Heart left ventricle (tissue), 16 donors: ENCODE measurements around the gene GPER1. TPM values are rescaled to one million over a fixed set of nuclear protein-coding genes. Genes with fewer than 3 reads are reported as not detected.
A peak's percentile ranks its signal among the peaks of the same experiment; 100 is the strongest.

Experiments
- ATAC-seq, 4 donors: fragments of 200-7000 bp; cut with Tn5 transposase; one replicate each; pipeline ENCODE4 v1.9.1; 2020 to 2022; ENCODE audit warnings: moderate library complexity in 4 of 4, mild to moderate bottlenecking in 3 of 4, moderate number of reproducible peaks in 1 of 4
- DNase-seq, 5 donors: peaks; one replicate each; pipeline ENCODE4 v3.0.0-alpha.2; 2020
- H3K27ac ChIP-seq, 12 donors: fragments of 200-600 bp; sonication (generic) in 4 of 12; one replicate each; pipeline versions ENCODE4 v1.5.0 to v1.8.0; 2016 to 2022; ENCODE audit warnings: mild to moderate bottlenecking in 2 of 12
- H3K27me3 ChIP-seq, 9 donors: fragments of 200-600 bp; sonication (generic) in 2 of 9; one replicate each; pipeline versions ENCODE4 v1.5.1 to v1.8.0; 2016 to 2022; ENCODE audit warnings: mild to moderate bottlenecking in 3 of 9
- H3K36me3 ChIP-seq, 9 donors: fragments of 200-600 bp; sonication (generic) in 2 of 9; one replicate each; pipeline versions ENCODE4 v1.5.0 to v1.8.0; 2018 to 2022; ENCODE audit warnings: mild to moderate bottlenecking in 2 of 9
- H3K4me1 ChIP-seq, 12 donors: fragments of 200-600 bp; sonication (generic) in 4 of 12; one replicate each; pipeline versions ENCODE4 v1.5.0 to v1.8.0; 2016 to 2022; ENCODE audit warnings: mild to moderate bottlenecking in 3 of 12
- H3K4me3 ChIP-seq, 12 donors: fragments of 200-600 bp; sonication (generic) in 4 of 12; one replicate each; pipeline versions ENCODE4 v1.5.0 to v1.8.0; 2017 to 2022; ENCODE audit warnings: mild to moderate bottlenecking in 9 of 12, moderate library complexity in 4 of 12
- H3K9me3 ChIP-seq, 12 donors: fragments of 200-600 bp; sonication (generic) in 4 of 12; one replicate each; pipeline versions ENCODE4 v1.5.0 to v1.8.0; 2016 to 2022; ENCODE audit warnings: mild to moderate bottlenecking in 1 of 12
- CTCF ChIP-seq, 12 donors: fragments of 200-600 bp; sonication (generic) in 4 of 12; IDR thresholded peaks; one replicate each; pipeline versions ENCODE4 v1.5.0 to v1.8.0; 2018 to 2022; ENCODE audit warnings: antibody characterized with exemption in 12 of 12, mild to moderate bottlenecking in 5 of 12
- POLR2A ChIP-seq, 2 donors: fragments of 450-650 bp; IDR thresholded peaks; one replicate each; pipeline ENCODE4 v1.6.1; 2017; ENCODE audit warnings: antibody characterized with exemption in 2 of 2, mild to moderate bottlenecking in 2 of 2, moderate library complexity in 2 of 2
- WGBS, 4 donors: extraction: QIAGEN DNeasy Blood & Tissue Kit in 2 of 4; methylation state at CpG; one replicate each; pipeline versions ENCODE4 v1.1.5 to v1.1.7; 2013 to 2018; 5-methylcytosine and 5-hydroxymethylcytosine counted together
- intact Hi-C, 10 donors: fragments of 100-400 bp; cut with DNase I; formaldehyde crosslinking; loops; one replicate each; pipeline versions ENCODE4 v1.11.1 to v1.14.2; 2022
- polyA plus RNA-seq, 2 donors: library from polyadenylated mRNA; stranded (reverse); fragments of 200-250 nt; gene quantifications; one replicate each; pipeline ENCODE4 v1.2.3, GENCODE V29; 2013
- total RNA-seq, 9 donors: library from RNA; depleted of rRNA in 2 of 9; stranded (reverse); fragments of >200 nt in 2 of 9; fragmentation: NEBNext Ultra II Directional in 3 of 9; extraction: Animal tissue kit (Norgen Biotek cat#: 25700) in 3 of 9; gene quantifications; one replicate each; pipeline versions ENCODE4 v1.1.0 to v1.2.4, GENCODE V29; 2016 to 2023
- donor health status: ischemic (EF 13 %, LVEDD 7.1; RV severe dilation, severe dysfunction).
- donor health status: healthy with polysubstance abuse.
- donor health status: DM: no; HTN: yes; CAD: no.
- donor health status: DM: no; HTN: no; CAD: no.
- donor health status: ischemic (EF 25% LVEDD 6.9; RV normal size, moderate dysfunction).
- donor health status: ischemic (EF 25% LVEDD 5.7; RV mildly dilated, moderate dysfunction).
- donor health status: healthy.
- donor health status: DM: yes; HTN: yes; CAD: no.
- donor health status: ischemic (EF 35%, LVEDD 5.7; RV mildly dilated, moderate dysfunction).
- donor health status: nonischemic (EF 11% LVEDD 7.7; RV severe dilation, severe dysfunction).
- donor health status: DM: yes; HTN: yes; CAD: no.
- donor health status: PGD.
- donor health status: ischemic (EF 29% LVEDD 5.4; RV normal size, mild dysfunction).
- donor health status: nonischemic (EF 23%, LVEDD 6.1; RV moderate dilation, normal function).

GPER1 gene
- total and polyA plus RNA-seq, 11 donors = 1.4 to 8.8 (median 2.8) TPM

GRCh38 chr7:1104516-1105179 is 16.7 kb downstream of the GPER1 start:
- TF ChIP-seq POLR2A (IDR thresholded peaks at IDR 0.05) (no peak), CTCF (IDR thresholded peaks at IDR 0.05) (no peak)
- intact Hi-C loops = no loop called here
- Histone ChIP-seq H3K36me3 (no peaks in the 10 kb centered on the region), H3K4me1 (peaks cover 0 to 9% (median 0%) of the 10 kb centered on the region in 12 donors), H3K27ac (peak overlapping the region in 5 of 12 donors; percentile 13 to 60 (median 20)), H3K4me3 (no peak overlapping the region), H3K27me3 (no peaks in the 10 kb centered on the region), H3K9me3 (no peaks in the 10 kb centered on the region)
- 58 to 69% (median 68%) methylated on average over 10 to 13 of the region's 13 CpGs for WGBS, 4 donors
- peak in 1 of 4 donors; percentile 15 for ATAC-seq
- DNase-seq = no peak

- Histone ChIP-seq H3K9me3 (no peaks in the 10 kb centered on the region), H3K27ac (peak overlapping the region in 4 of 12 donors; percentile 18 to 60 (median 38)), H3K36me3 (no peaks in the 10 kb centered on the region), H3K27me3 (no peaks in the 10 kb centered on the region), H3K4me1 (peaks cover 0 to 9% (median 0%) of the 10 kb centered on the region in 12 donors), H3K4me3 (no peak overlapping the region)
- intact Hi-C loops = no loop called here
- no peak for TF ChIP-seq CTCF (IDR thresholded peaks at IDR 0.05)
- TF ChIP-seq POLR2A (IDR thresholded peaks at IDR 0.05) = no peak
- 89 to 93% (median 91%) methylated on average over 11 of the region's 11 CpGs for WGBS, 4 donors
- DNase-seq = no peak
- ATAC-seq = no peak
Measured at GRCh38 chr7:1105189-1105588, 17.3 kb downstream of the GPER1 start.

GRCh38 chr7:1106063-1106792 is 18.3 kb downstream of the GPER1 start:
- ATAC-seq = peak in 2 of 4 donors; percentile 6 to 13
- no peak for TF ChIP-seq POLR2A (IDR thresholded peaks at IDR 0.05)
- no peak for TF ChIP-seq CTCF (IDR thresholded peaks at IDR 0.05)
- Histone ChIP-seq H3K9me3 (no peaks in the 10 kb centered on the region), H3K36me3 (no peaks in the 10 kb centered on the region), H3K4me1 (peaks cover 0 to 12% (median 0%) of the 10 kb centered on the region in 12 donors), H3K27ac (no peak overlapping the region), H3K27me3 (no peaks in the 10 kb centered on the region), H3K4me3 (no peak overlapping the region)
- intact Hi-C loops = no loop called here
- no peak for DNase-seq
- WGBS, 4 donors = 84 to 87% (median 86%) methylated on average over 25 to 27 of the region's 27 CpGs

GRCh38 chr7:1106793-1107421 is 19.0 kb downstream of the GPER1 start:
- H3K27ac ChIP-seq = no peak overlapping the region
- H3K9me3 ChIP-seq = no peaks in the 10 kb centered on the region
- no peak for DNase-seq
- no peaks in the 10 kb centered on the region for H3K36me3 ChIP-seq
- H3K4me1 ChIP-seq = peaks cover 0 to 16% (median 0%) of the 10 kb centered on the region in 12 donors
- intact Hi-C loops = no loop called here
- ATAC-seq = no peak
- TF ChIP-seq POLR2A (IDR thresholded peaks at IDR 0.05) = no peak
- TF ChIP-seq CTCF (IDR thresholded peaks at IDR 0.05) = no peak
- H3K27me3 ChIP-seq = no peaks in the 10 kb centered on the region
- H3K4me3 ChIP-seq = no peak overlapping the region
- 60 to 71% (median 65%) methylated on average over 17 to 20 of the region's 20 CpGs for WGBS, 4 donors
